Kidney epithelial cell (primary cell): ENCODE results near the gene PCGF6. TPM values are rescaled to one million over a fixed set of nuclear protein-coding genes. Genes with fewer than 3 reads are reported as not detected.
A peak's percentile ranks its signal among the peaks of the same experiment; 100 is the strongest.
"Not testable (repeated sequence)": the region's sequence is repeated elsewhere in the genome, so short reads cannot be mapped to it uniquely, and the experiment has no call there.

ENCODE experiments used
- DNase-seq: peaks from one replicate; pipeline ENCODE4 v3.0.0-alpha.2; 2010; ENCODE audit warnings: low read depth
- H3K27me3 ChIP-seq: 2 replicates; pipeline ENCODE4 v1.6.0; 2011; ENCODE audit warnings: low read length; ENCODE audit not compliant: control insufficient read depth, insufficient read depth
- H3K36me3 ChIP-seq: 2 replicates; pipeline ENCODE4 v1.5.1; 2011; ENCODE audit warnings: low read length; ENCODE audit not compliant: control insufficient read depth, insufficient read depth
- H3K4me3 ChIP-seq: 2 replicates; pipeline ENCODE4 v1.5.1; 2011; ENCODE audit warnings: low read depth, mild to moderate bottlenecking, control low read depth, low read length
- total RNA-seq: library from RNA; depleted of rRNA; stranded (reverse); fragments of >200 nt; gene quantifications from 2 replicates; pipeline ENCODE4 v1.2.3, GENCODE V29; 2015
- TF ChIP-seq, protein P1 (sequence below): IDR thresholded peaks from 2 replicates; pipeline ENCODE4 v1.5.1; 2011; ENCODE audit warnings: mild to moderate bottlenecking, moderate library complexity, low read length, control low read depth, inconsistent platforms; ENCODE audit not compliant: insufficient read depth, poor library complexity, severe bottlenecking

PCGF6 gene
- total RNA-seq, 1 donor from 2014 or later, result 13.3 TPM

GRCh38 chr10:103355906-103356599 is 5.1 kb upstream of the PCGF6 start:
- TF ChIP-seq, protein P1, sequence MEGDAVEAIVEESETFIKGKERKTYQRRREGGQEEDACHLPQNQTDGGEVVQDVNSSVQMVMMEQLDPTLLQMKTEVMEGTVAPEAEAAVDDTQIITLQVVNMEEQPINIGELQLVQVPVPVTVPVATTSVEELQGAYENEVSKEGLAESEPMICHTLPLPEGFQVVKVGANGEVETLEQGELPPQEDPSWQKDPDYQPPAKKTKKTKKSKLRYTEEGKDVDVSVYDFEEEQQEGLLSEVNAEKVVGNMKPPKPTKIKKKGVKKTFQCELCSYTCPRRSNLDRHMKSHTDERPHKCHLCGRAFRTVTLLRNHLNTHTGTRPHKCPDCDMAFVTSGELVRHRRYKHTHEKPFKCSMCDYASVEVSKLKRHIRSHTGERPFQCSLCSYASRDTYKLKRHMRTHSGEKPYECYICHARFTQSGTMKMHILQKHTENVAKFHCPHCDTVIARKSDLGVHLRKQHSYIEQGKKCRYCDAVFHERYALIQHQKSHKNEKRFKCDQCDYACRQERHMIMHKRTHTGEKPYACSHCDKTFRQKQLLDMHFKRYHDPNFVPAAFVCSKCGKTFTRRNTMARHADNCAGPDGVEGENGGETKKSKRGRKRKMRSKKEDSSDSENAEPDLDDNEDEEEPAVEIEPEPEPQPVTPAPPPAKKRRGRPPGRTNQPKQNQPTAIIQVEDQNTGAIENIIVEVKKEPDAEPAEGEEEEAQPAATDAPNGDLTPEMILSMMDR, result no peak
- no peak for DNase-seq
- Histone ChIP-seq H3K27me3 (no peaks in the 10 kb centered on the region), H3K4me3 (no peak overlapping the region), H3K36me3 (no peaks in the 10 kb centered on the region)

GRCh38 chr10:103354567-103354966 is 3.6 kb upstream of the PCGF6 start:
- H3K27me3 ChIP-seq, DNase-seq, H3K4me3 ChIP-seq, H3K36me3 ChIP-seq: not testable (repeated sequence)

DNA sequence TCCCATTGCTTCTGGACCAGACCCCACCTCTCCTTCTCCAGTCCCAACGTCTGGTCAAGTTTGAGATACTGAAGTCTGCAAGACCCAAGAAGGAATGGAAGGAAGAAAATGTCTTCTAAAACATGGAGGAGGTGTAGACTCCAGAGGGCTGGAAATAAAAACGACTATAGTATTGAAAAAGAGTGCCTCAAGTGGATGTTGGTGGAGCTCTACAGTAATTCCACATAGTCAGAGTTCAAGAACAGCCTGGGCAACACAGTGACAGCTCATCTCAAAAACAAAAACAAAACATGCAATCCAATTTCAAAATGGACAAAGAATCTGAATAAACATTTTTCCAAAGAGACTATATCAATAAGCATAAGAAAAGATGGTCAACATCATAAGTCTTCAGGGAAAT is 2.3 kb upstream of the PCGF6 start:
- no peaks in the 10 kb centered on the region for H3K27me3 ChIP-seq
- TF ChIP-seq, protein P1, result no peak

DNA sequence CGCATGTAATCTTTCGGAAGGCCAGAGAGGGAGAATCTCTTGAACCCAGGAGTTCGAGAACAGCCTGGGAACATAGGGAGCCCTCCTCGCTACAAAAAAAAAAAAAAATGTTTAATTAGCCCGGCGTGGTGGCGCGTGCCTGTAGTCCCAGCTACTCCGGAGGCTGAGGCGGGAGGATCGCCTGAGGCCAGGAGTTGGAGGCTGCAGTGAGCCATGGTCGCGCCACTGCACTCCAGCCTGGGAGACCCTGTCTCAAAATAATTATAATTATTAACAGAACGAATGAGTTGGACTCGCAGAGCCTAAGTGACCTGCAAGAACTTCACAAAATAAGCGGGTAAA is 794 bp downstream of the PCGF6 start:
- Histone ChIP-seq H3K4me3 (peak overlapping the region; percentile 82), H3K27me3 (no peaks in the 10 kb centered on the region), H3K36me3 (no peaks in the 10 kb centered on the region)
- TF ChIP-seq, protein P1, result no peak
- no peak for DNase-seq

More for the DNA sequence above, 2.3 kb upstream of the PCGF6 start:
- DNase-seq, result no peak
- no peaks in the 10 kb centered on the region for H3K36me3 ChIP-seq
- no peak overlapping the region for H3K4me3 ChIP-seq

GRCh38 chr10:103336370-103336769 is 14.6 kb downstream of the PCGF6 start:
- no peak for DNase-seq
- H3K36me3 ChIP-seq, result no peaks in the 10 kb centered on the region
- TF ChIP-seq, protein P1, result no peak
- H3K27me3 ChIP-seq, result no peaks in the 10 kb centered on the region
- H3K4me3 ChIP-seq, result no peak overlapping the region

GRCh38 chr10:103334567-103334966 is 16.4 kb downstream of the PCGF6 start:
- no peaks in the 10 kb centered on the region for H3K27me3 ChIP-seq
- H3K36me3 ChIP-seq, result no peaks in the 10 kb centered on the region
- DNase-seq, result no peak
- TF ChIP-seq, protein P1, result no peak
- no peak overlapping the region for H3K4me3 ChIP-seq
